Activated T-cell treated with anti-CD3 and anti-CD28 coated beads, Interleukin-2, amount 50 U/mL, for 24 hours (primary cell): ENCODE results near the gene TMEM184C.

Source experiments
- DNase-seq: peaks from one replicate; pipeline ENCODE4 v3.0.0-alpha.2; 2020
- H3K27ac Mint-ChIP-seq: 2 replicates; pipeline ENCODE4 v1.8.0; 2020; ENCODE audit warnings: mild to moderate bottlenecking, mixed read lengths
- H3K27me3 Mint-ChIP-seq: 2 replicates; pipeline ENCODE4 v1.8.0; 2020; ENCODE audit warnings: mixed read lengths
- H3K36me3 Mint-ChIP-seq: 2 replicates; pipeline ENCODE4 v1.8.0; 2020; ENCODE audit warnings: low read depth, mixed read lengths
- H3K4me1 Mint-ChIP-seq: 2 replicates; pipeline ENCODE4 v1.8.0; 2020; ENCODE audit warnings: low read depth, mixed read lengths
- H3K4me3 Mint-ChIP-seq: 2 replicates; pipeline ENCODE4 v1.8.0; 2020; ENCODE audit warnings: mild to moderate bottlenecking, moderate library complexity, mixed read lengths
- H3K9me3 Mint-ChIP-seq: 2 replicates; pipeline ENCODE4 v1.8.0; 2020; ENCODE audit warnings: mixed read lengths

The TMEM184C gene

GRCh38 chr4:147707892-147708672 is 90.9 kb downstream of the TMEM184C start:
- no peak overlapping the region for H3K4me3 Mint-ChIP-seq
- peaks cover 2% of the 10 kb centered on the region for H3K4me1 Mint-ChIP-seq
- no peaks in the 10 kb centered on the region for H3K36me3 Mint-ChIP-seq
- DNase-seq: peak; percentile 39
- no peaks in the 10 kb centered on the region for H3K27me3 Mint-ChIP-seq
- no peaks in the 10 kb centered on the region for H3K9me3 Mint-ChIP-seq
- no peak overlapping the region for H3K27ac Mint-ChIP-seq

GRCh38 chr4:147709999-147710398 is 92.8 kb downstream of the TMEM184C start:
- H3K4me1 Mint-ChIP-seq: peaks cover 2% of the 10 kb centered on the region
- H3K27me3 Mint-ChIP-seq: no peaks in the 10 kb centered on the region
- no peak overlapping the region for H3K27ac Mint-ChIP-seq
- H3K4me3 Mint-ChIP-seq: no peak overlapping the region
- H3K9me3 Mint-ChIP-seq: no peaks in the 10 kb centered on the region
- no peaks in the 10 kb centered on the region for H3K36me3 Mint-ChIP-seq
- DNase-seq: no peak

GRCh38 chr4:147714575-147715401 is 97.6 kb downstream of the TMEM184C start:
- peaks cover 3% of the 10 kb centered on the region for H3K4me1 Mint-ChIP-seq
- H3K27ac Mint-ChIP-seq: no peak overlapping the region
- H3K4me3 Mint-ChIP-seq: no peak overlapping the region
- H3K27me3 Mint-ChIP-seq: no peaks in the 10 kb centered on the region
- H3K9me3 Mint-ChIP-seq: no peaks in the 10 kb centered on the region
- H3K36me3 Mint-ChIP-seq: no peaks in the 10 kb centered on the region
- no peak for DNase-seq

- Mint-ChIP-seq H3K27ac (no peak overlapping the region), H3K4me1 (peaks cover 3% of the 10 kb centered on the region), H3K36me3 (no peaks in the 10 kb centered on the region), H3K27me3 (peaks cover 3% of the 10 kb centered on the region), H3K9me3 (no peaks in the 10 kb centered on the region), H3K4me3 (no peak overlapping the region)
- DNase-seq: no peak
Observed at GRCh38 chr4:147717878-147718277, 100.7 kb downstream of the TMEM184C start.
